Panc1 (cell line): ENCODE data around the gene ITGA11. TPM values are rescaled to one million over a fixed set of nuclear protein-coding genes. Genes with fewer than 3 reads are reported as not detected.

Experiments
- ATAC-seq: fragments of 200-7000 bp; cut with Tn5 transposase; 2 replicates; pipeline ENCODE4 v1.9.1; 2020; ENCODE audit warnings: mild to moderate bottlenecking, moderate library complexity
- BruUV-seq: library from RNA; stranded (reverse); fragments of 400-500 nt; replicated peaks from 2 replicates; lab custom pipeline; 2021; lab: Mats Ljungman, UMichigan
- CTCF ChIA-PET: fragments of 300-600 bp; sonication (Branson Sonifier 250); formaldehyde crosslinking; loops from one replicate; lab custom pipeline; 2022; ENCODE audit warnings: antibody characterized with exemption; lab: Charles Lee
- POLR2A ChIA-PET: fragments of 300-600 bp; sonication (Branson Sonifier 250); formaldehyde crosslinking; loops from one replicate; lab custom pipeline; 2022; ENCODE audit warnings: antibody characterized with exemption; lab: Charles Lee
- DNase-seq: peaks from one replicate; pipeline ENCODE4 v3.0.0-alpha.2; 2010; ENCODE audit warnings: low read depth, low spot score
- H3K27ac ChIP-seq: 2 replicates; pipeline ENCODE4 v1.5.1; 2011; ENCODE audit warnings: mild to moderate bottlenecking, low read length, inconsistent platforms
- H3K27me3 ChIP-seq: fragments of 200-500 bp; sonication (Bioruptor generic); 2 replicates; pipeline ENCODE4 v1.6.0; 2014; ENCODE audit warnings: low read length, inconsistent platforms; ENCODE audit not compliant: control insufficient read depth, insufficient read depth
- H3K36me3 ChIP-seq: fragments of 200-500 bp; sonication (Bioruptor generic); 2 replicates; pipeline ENCODE4 v1.5.1; 2014; ENCODE audit warnings: inconsistent platforms, mild to moderate bottlenecking, low read length, moderate library complexity; ENCODE audit not compliant: control insufficient read depth, insufficient read depth
- H3K4me1 ChIP-seq: 2 replicates; pipeline ENCODE4 v1.5.1; 2011; ENCODE audit warnings: inconsistent platforms, mild to moderate bottlenecking, low read length, moderate library complexity; ENCODE audit not compliant: control insufficient read depth, insufficient read depth
- H3K4me3 ChIP-seq, 2 experiments: 2 replicates each; pipeline ENCODE4 v1.5.1; 2011 to 2012; ENCODE audit warnings: low read depth in 2 of 2, low read length in 2 of 2, mild to moderate bottlenecking in 2 of 2, inconsistent platforms in 1 of 2, moderate library complexity in 1 of 2
- H3K9me3 ChIP-seq: fragments of 200-500 bp; sonication (Bioruptor generic); 2 replicates; pipeline ENCODE4 v1.5.1; 2014; ENCODE audit warnings: low read depth, mild to moderate bottlenecking, inconsistent platforms, low read length, moderate library complexity; ENCODE audit not compliant: control insufficient read depth, insufficient read depth
- CTCF ChIP-seq: fragments of 450-650 bp; IDR thresholded peaks from 2 replicates; pipeline ENCODE4 v1.5.1; 2017; ENCODE audit warnings: mild to moderate bottlenecking
- POLR2AphosphoS5 ChIP-seq: IDR thresholded peaks from 2 replicates; pipeline ENCODE4 v1.6.1; 2012; ENCODE audit warnings: mild to moderate bottlenecking, low read depth, low read length, moderate library complexity
- SIN3A ChIP-seq: IDR thresholded peaks from 2 replicates; pipeline ENCODE4 v1.6.1; 2012; ENCODE audit warnings: low read depth, mild to moderate bottlenecking, low read length, moderate library complexity, borderline replicate concordance; ENCODE audit not compliant: insufficient read depth
- TCF7L2 ChIP-seq: IDR thresholded peaks from 2 replicates; pipeline ENCODE4 v1.6.1; 2011; ENCODE audit warnings: mild to moderate bottlenecking, low read depth, low read length, inconsistent platforms
- in situ Hi-C: cut with HindIII; loops from 2 replicates; pipeline ENCODE4 v1.10.0; 2016; ENCODE audit warnings: low sequenced_read_pairs, low pct_unique_long_range_greater_than_20kb
- intact Hi-C: fragments of 100-400 bp; cut with micrococcal nuclease; formaldehyde crosslinking; loops from one replicate; pipeline ENCODE4 v1.10.0; 2022; ENCODE audit not compliant: unreplicated experiment
- total RNA-seq: library from RNA; stranded (reverse); gene quantifications from one replicate; pipeline ENCODE4 v1.2.1, GENCODE V29; 2021; ENCODE audit not compliant: unreplicated experiment
- TF ChIP-seq, protein P1 (sequence below), 2 experiments: IDR thresholded peaks; 2 replicates each; pipeline ENCODE4 v1.6.1; 2011 to 2012; ENCODE audit warnings: low read depth in 2 of 2, control low read depth in 1 of 2, low read length in 1 of 2, mild to moderate bottlenecking in 1 of 2, moderate library complexity in 1 of 2; ENCODE audit not compliant: insufficient read depth in 1 of 2

Gene ITGA11
- total RNA-seq, 1 experiment from 2014 or later: 0.28 TPM

- Histone ChIP-seq H3K36me3 (no peaks in the 10 kb centered on the region), H3K27ac (no peak overlapping the region), H3K9me3 (no peaks in the 10 kb centered on the region), H3K4me3 (no peak overlapping the region), H3K4me1 (no peaks in the 10 kb centered on the region), H3K27me3 (peaks cover 24% of the 10 kb centered on the region)
- intact Hi-C loops (no loop called here), in situ Hi-C loops (no loop called here)
- ChIA-PET CTCF (no interaction called here), POLR2A (no interaction called here)
- TF ChIP-seq SIN3A (no peak), TCF7L2 (no peak), POLR2AphosphoS5 (no peak), CTCF (no peak)
- TF ChIP-seq, protein P1, sequence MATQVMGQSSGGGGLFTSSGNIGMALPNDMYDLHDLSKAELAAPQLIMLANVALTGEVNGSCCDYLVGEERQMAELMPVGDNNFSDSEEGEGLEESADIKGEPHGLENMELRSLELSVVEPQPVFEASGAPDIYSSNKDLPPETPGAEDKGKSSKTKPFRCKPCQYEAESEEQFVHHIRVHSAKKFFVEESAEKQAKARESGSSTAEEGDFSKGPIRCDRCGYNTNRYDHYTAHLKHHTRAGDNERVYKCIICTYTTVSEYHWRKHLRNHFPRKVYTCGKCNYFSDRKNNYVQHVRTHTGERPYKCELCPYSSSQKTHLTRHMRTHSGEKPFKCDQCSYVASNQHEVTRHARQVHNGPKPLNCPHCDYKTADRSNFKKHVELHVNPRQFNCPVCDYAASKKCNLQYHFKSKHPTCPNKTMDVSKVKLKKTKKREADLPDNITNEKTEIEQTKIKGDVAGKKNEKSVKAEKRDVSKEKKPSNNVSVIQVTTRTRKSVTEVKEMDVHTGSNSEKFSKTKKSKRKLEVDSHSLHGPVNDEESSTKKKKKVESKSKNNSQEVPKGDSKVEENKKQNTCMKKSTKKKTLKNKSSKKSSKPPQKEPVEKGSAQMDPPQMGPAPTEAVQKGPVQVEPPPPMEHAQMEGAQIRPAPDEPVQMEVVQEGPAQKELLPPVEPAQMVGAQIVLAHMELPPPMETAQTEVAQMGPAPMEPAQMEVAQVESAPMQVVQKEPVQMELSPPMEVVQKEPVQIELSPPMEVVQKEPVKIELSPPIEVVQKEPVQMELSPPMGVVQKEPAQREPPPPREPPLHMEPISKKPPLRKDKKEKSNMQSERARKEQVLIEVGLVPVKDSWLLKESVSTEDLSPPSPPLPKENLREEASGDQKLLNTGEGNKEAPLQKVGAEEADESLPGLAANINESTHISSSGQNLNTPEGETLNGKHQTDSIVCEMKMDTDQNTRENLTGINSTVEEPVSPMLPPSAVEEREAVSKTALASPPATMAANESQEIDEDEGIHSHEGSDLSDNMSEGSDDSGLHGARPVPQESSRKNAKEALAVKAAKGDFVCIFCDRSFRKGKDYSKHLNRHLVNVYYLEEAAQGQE (IDR thresholded peaks at IDR 0.05; ENCODE audit: insufficient read depth in 1 of 2, low read depth in 2 of 2, low read length in 1 of 2): no peak
- no peak for DNase-seq
- no TSS peak for BruUV-seq
- ATAC-seq: no peak
These were observed 1.4 kb downstream of the ITGA11 start for GRCh38 chr15:68430471-68431036.

- POLR2A ChIA-PET: no interaction called here
- DNase-seq: no peak
- intact Hi-C loops: no loop called here
- Histone ChIP-seq H3K4me3 (no peak overlapping the region), H3K4me1 (no peaks in the 10 kb centered on the region), H3K27ac (no peak overlapping the region), H3K27me3 (peaks cover 24% of the 10 kb centered on the region), H3K9me3 (no peaks in the 10 kb centered on the region), H3K36me3 (no peaks in the 10 kb centered on the region)
- in situ Hi-C loops: no loop called here
- CTCF ChIA-PET: no interaction called here
- no peak for ATAC-seq
- TF ChIP-seq TCF7L2 (no peak), CTCF (no peak), POLR2AphosphoS5 (no peak), SIN3A (no peak)
- TF ChIP-seq, protein P1 (IDR thresholded peaks at IDR 0.05; ENCODE audit: insufficient read depth in 1 of 2, low read depth in 2 of 2, low read length in 1 of 2): no peak
- BruUV-seq: no TSS peak
These were observed 2.1 kb downstream of the ITGA11 start for GRCh38 chr15:68429691-68430470.
